Kidney epithelial cell (primary cell): ENCODE results near the gene LTBP1. TPM values are rescaled to one million over a fixed set of nuclear protein-coding genes. Genes with fewer than 3 reads are reported as not detected.

ENCODE experiments used
- DNase-seq: peaks from one replicate; pipeline ENCODE4 v3.0.0-alpha.2; 2010; ENCODE audit warnings: low read depth
- H3K27me3 ChIP-seq: 2 replicates; pipeline ENCODE4 v1.6.0; 2011; ENCODE audit warnings: low read length; ENCODE audit not compliant: control insufficient read depth, insufficient read depth
- H3K36me3 ChIP-seq: 2 replicates; pipeline ENCODE4 v1.5.1; 2011; ENCODE audit warnings: low read length; ENCODE audit not compliant: control insufficient read depth, insufficient read depth
- H3K4me3 ChIP-seq: 2 replicates; pipeline ENCODE4 v1.5.1; 2011; ENCODE audit warnings: low read depth, mild to moderate bottlenecking, control low read depth, low read length
- total RNA-seq: library from RNA; depleted of rRNA; stranded (reverse); fragments of >200 nt; gene quantifications from 2 replicates; pipeline ENCODE4 v1.2.3, GENCODE V29; 2015
- TF ChIP-seq, protein P1 (sequence below): IDR thresholded peaks from 2 replicates; pipeline ENCODE4 v1.5.1; 2011; ENCODE audit warnings: mild to moderate bottlenecking, moderate library complexity, low read length, control low read depth, inconsistent platforms; ENCODE audit not compliant: insufficient read depth, poor library complexity, severe bottlenecking

The LTBP1 gene
- total RNA-seq, 1 donor from 2014 or later: 39.3 TPM

GRCh38 chr2:33136566-33136965 lies 189.8 kb downstream of the LTBP1 start:
- TF ChIP-seq, protein P1, sequence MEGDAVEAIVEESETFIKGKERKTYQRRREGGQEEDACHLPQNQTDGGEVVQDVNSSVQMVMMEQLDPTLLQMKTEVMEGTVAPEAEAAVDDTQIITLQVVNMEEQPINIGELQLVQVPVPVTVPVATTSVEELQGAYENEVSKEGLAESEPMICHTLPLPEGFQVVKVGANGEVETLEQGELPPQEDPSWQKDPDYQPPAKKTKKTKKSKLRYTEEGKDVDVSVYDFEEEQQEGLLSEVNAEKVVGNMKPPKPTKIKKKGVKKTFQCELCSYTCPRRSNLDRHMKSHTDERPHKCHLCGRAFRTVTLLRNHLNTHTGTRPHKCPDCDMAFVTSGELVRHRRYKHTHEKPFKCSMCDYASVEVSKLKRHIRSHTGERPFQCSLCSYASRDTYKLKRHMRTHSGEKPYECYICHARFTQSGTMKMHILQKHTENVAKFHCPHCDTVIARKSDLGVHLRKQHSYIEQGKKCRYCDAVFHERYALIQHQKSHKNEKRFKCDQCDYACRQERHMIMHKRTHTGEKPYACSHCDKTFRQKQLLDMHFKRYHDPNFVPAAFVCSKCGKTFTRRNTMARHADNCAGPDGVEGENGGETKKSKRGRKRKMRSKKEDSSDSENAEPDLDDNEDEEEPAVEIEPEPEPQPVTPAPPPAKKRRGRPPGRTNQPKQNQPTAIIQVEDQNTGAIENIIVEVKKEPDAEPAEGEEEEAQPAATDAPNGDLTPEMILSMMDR: no peak
- no peak for DNase-seq
- Histone ChIP-seq H3K4me3 (no peak overlapping the region), H3K27me3 (no peaks in the 10 kb centered on the region), H3K36me3 (no peaks in the 10 kb centered on the region)

DNA sequence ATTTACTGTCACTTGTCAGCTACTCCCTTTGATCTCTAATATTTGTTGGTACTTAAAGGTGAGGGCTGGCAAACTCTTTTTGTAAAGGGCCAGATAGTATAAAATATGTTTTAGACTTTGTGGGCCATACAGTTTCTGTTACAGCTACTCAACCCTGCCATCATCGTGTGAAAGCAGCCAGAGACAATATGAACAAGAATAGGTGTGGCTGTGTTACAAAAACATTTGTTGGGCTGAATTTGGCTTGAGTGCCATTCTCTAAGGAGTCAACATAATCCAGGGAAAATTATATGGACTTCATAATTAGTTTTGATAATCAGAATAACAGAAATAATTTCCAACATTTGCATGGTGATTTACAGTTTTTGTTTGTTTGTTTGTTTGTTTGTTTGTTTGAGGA lies 190.6 kb downstream of the LTBP1 start:
- TF ChIP-seq, protein P1: no peak
- Histone ChIP-seq H3K4me3 (no peak overlapping the region), H3K36me3 (no peaks in the 10 kb centered on the region), H3K27me3 (no peaks in the 10 kb centered on the region)
- no peak for DNase-seq

DNA sequence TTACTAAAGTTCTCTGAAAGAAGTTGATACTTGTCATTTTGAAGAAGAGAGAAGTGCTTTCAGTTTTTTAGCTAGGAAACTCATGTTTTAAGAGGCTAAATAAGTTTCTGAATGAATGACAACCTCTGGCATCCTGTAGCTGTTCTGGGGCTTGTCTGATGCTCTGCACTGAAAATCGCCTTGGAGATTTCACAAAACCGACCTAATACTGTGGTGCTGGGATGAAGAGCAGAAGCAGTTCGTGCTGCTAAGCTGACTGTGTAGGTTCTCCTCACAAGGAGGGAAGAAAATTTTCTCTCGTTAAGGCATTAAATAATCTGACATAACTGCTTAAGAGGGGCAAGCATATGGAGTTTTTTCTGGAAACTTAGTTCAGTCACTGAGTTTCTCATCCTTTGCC lies 193.2 kb downstream of the LTBP1 start:
- TF ChIP-seq, protein P1: no peak
- Histone ChIP-seq H3K27me3 (no peaks in the 10 kb centered on the region), H3K36me3 (no peaks in the 10 kb centered on the region), H3K4me3 (no peak overlapping the region)
- DNase-seq: no peak

DNA sequence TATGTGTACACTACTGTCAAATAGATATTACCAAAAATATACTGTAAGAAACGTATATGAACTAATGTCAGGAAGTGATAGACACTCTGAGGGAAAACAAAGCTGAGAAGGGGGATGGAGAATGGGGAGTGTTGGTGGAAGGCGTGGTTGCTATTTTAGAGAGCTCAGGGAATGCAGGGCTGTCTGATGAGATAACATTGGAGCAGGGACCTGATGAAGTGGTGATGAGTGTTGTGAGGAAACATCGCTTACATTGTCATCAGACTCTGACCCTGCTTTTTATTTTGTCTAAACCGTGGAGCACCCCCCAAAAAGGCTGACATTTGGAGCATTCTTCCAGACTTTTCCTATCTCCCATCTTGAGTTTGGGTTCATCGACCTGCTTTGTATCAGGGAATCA lies 194.7 kb downstream of the LTBP1 start:
- H3K4me3 ChIP-seq: no peak overlapping the region
- TF ChIP-seq, protein P1: no peak

DNA sequence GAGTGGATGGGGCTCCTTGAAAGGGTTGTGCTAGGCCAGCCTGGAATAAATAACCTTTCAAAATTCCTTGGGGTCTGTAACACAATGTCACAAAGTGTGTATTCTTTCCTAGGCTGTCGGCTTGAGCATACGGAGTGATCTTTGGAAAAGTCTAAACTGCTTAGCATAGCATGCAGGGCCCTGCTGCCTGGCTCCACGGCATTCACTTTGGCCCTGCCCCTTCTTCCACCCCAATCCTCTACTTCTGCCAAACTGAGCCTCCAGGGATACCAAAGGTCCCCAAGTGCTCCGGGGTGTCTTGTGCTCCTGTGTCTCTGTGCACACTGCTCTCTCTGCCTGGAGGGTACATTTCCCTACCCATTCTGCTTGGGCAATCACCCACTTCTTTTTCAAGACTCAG lies 196.1 kb downstream of the LTBP1 start:
- H3K36me3 ChIP-seq: no peaks in the 10 kb centered on the region
- TF ChIP-seq, protein P1: no peak
- H3K27me3 ChIP-seq: no peaks in the 10 kb centered on the region
- no peak overlapping the region for H3K4me3 ChIP-seq
- DNase-seq: no peak

More for the DNA sequence above, 194.7 kb downstream of the LTBP1 start:
- DNase-seq: no peak
- H3K36me3 ChIP-seq: no peaks in the 10 kb centered on the region
- H3K27me3 ChIP-seq: no peaks in the 10 kb centered on the region

- Histone ChIP-seq H3K36me3 (no peaks in the 10 kb centered on the region), H3K27me3 (no peaks in the 10 kb centered on the region), H3K4me3 (no peak overlapping the region)
- no peak for DNase-seq
- TF ChIP-seq, protein P1: no peak
These were observed 197.5 kb downstream of the LTBP1 start for GRCh38 chr2:33144243-33144642.
